ENCODE measurements around the gene GABBR2.

GABBR2 gene

GRCh38 chr9:98549401-98549800, 159.3 kb downstream of the GABBR2 start:
- DNase-seq (ENCODE audit: low read depth in 4 of 4, low spot score in 1 of 4): no peak

- no peak for DNase-seq (ENCODE audit: low read depth in 4 of 4, low spot score in 1 of 4)
Measured at GRCh38 chr9:98547606-98548005, 161.1 kb downstream of the GABBR2 start.

GRCh38 chr9:98545021-98545420, 163.7 kb downstream of the GABBR2 start:
- DNase-seq (ENCODE audit: low read depth in 4 of 4, low spot score in 1 of 4): no peak

- DNase-seq (ENCODE audit: low read depth in 4 of 4, low spot score in 1 of 4): no peak
Measured at GRCh38 chr9:98541684-98542230, 167.0 kb downstream of the GABBR2 start.

GRCh38 chr9:98540476-98540875, 168.3 kb downstream of the GABBR2 start:
- DNase-seq (ENCODE audit: low read depth in 4 of 4, low spot score in 1 of 4): no peak

- DNase-seq (ENCODE audit: low read depth in 4 of 4, low spot score in 1 of 4): no peak
Measured at GRCh38 chr9:98539954-98540353, 168.8 kb downstream of the GABBR2 start.

GRCh38 chr9:98538626-98539031, 170.1 kb downstream of the GABBR2 start:
- no peak for DNase-seq (ENCODE audit: low read depth in 4 of 4, low spot score in 1 of 4)

GRCh38 chr9:98538203-98538602, 170.5 kb downstream of the GABBR2 start:
- no peak for DNase-seq (ENCODE audit: low read depth in 4 of 4, low spot score in 1 of 4)

- DNase-seq (ENCODE audit: low read depth in 4 of 4, low spot score in 1 of 4): no peak
Measured at GRCh38 chr9:98536542-98537173, 172.1 kb downstream of the GABBR2 start.

GRCh38 chr9:98533866-98534265, 174.9 kb downstream of the GABBR2 start:
- no peak for DNase-seq (ENCODE audit: low read depth in 4 of 4, low spot score in 1 of 4)

- DNase-seq (ENCODE audit: low read depth in 4 of 4, low spot score in 1 of 4): no peak
Measured at GRCh38 chr9:98533132-98533531, 175.6 kb downstream of the GABBR2 start.

GRCh38 chr9:98532574-98532973, 176.2 kb downstream of the GABBR2 start:
- DNase-seq (ENCODE audit: low read depth in 4 of 4, low spot score in 1 of 4): no peak

GRCh38 chr9:98532147-98532546, 176.6 kb downstream of the GABBR2 start:
- no peak for DNase-seq (ENCODE audit: low read depth in 4 of 4, low spot score in 1 of 4)

GRCh38 chr9:98530806-98531386, 177.8 kb downstream of the GABBR2 start:
- DNase-seq (ENCODE audit: low read depth in 4 of 4, low spot score in 1 of 4): no peak

- DNase-seq (ENCODE audit: low read depth in 4 of 4, low spot score in 1 of 4): no peak
Measured at GRCh38 chr9:98530275-98530674, 178.5 kb downstream of the GABBR2 start.

- no peak for DNase-seq (ENCODE audit: low read depth in 4 of 4, low spot score in 1 of 4)
Measured at GRCh38 chr9:98529841-98530240, 178.9 kb downstream of the GABBR2 start.

GRCh38 chr9:98523231-98523901, 185.4 kb downstream of the GABBR2 start:
- no peak for DNase-seq (ENCODE audit: low read depth in 4 of 4, low spot score in 1 of 4)

- no peak for DNase-seq (ENCODE audit: low read depth in 4 of 4, low spot score in 1 of 4)
Measured at GRCh38 chr9:98522487-98522886, 186.2 kb downstream of the GABBR2 start.

GRCh38 chr9:98521141-98521540, 187.6 kb downstream of the GABBR2 start:
- no peak for DNase-seq (ENCODE audit: low read depth in 4 of 4, low spot score in 1 of 4)

GRCh38 chr9:98520221-98520960, 188.3 kb downstream of the GABBR2 start:
- DNase-seq (ENCODE audit: low read depth in 4 of 4, low spot score in 1 of 4): no peak

- no peak for DNase-seq (ENCODE audit: low read depth in 4 of 4, low spot score in 1 of 4)
Measured at GRCh38 chr9:98519641-98520040, 189.1 kb downstream of the GABBR2 start.

GRCh38 chr9:98518556-98518955, 190.2 kb downstream of the GABBR2 start:
- no peak for DNase-seq (ENCODE audit: low read depth in 4 of 4, low spot score in 1 of 4)
